Common myeloid progenitor, CD34-positive (primary cell): ENCODE measurements around the gene ITPRIP.

Experiments
- CTCF ChIA-PET: fragments of 350-600 bp; sonication (Branson Sonifier 250); formaldehyde crosslinking; loops from one replicate; lab custom pipeline; 2021; ENCODE audit warnings: antibody characterized with exemption; lab: Charles Lee
- POLR2A ChIA-PET: fragments of 350-600 bp; sonication (Branson Sonifier 250); formaldehyde crosslinking; loops from one replicate; lab custom pipeline; 2021; ENCODE audit warnings: antibody characterized with exemption; lab: Charles Lee
- DNase-seq, 3 donors: peaks; one replicate each; pipeline versions ENCODE4 v3.0.0 to v3.0.0-alpha.2; 2013
- H3K27ac ChIP-seq, 2 experiments: 1 replicate in 1 of 2; 2 replicates in 1 of 2; pipeline ENCODE4 v1.7.0; 2013; ENCODE audit warnings: inconsistent platforms in 2 of 2, low read length in 2 of 2, mild to moderate bottlenecking in 2 of 2, low read depth in 1 of 2, moderate library complexity in 1 of 2; ENCODE audit not compliant: severe bottlenecking in 2 of 2, insufficient read depth in 1 of 2, poor library complexity in 1 of 2
- H3K27me3 ChIP-seq, 5 experiments: replicated peaks in 2 of 5; 1 replicate in 3 of 5; 2 replicates in 2 of 5; pipeline versions ENCODE4 v1.6.1 to v1.7.0; 2013; ENCODE audit warnings: low read length in 4 of 5, mild to moderate bottlenecking in 2 of 5, moderate library complexity in 2 of 5, inconsistent platforms in 1 of 5; ENCODE audit not compliant: insufficient read depth in 5 of 5, control insufficient read depth in 4 of 5
- H3K36me3 ChIP-seq, 4 experiments: 1 replicate in 2 of 4; 2 replicates in 2 of 4; pipeline versions ENCODE4 v1.6.1 to v1.7.0; 2013; ENCODE audit warnings: low read length in 3 of 4, control low read depth in 1 of 4, mild to moderate bottlenecking in 1 of 4; ENCODE audit not compliant: control insufficient read depth in 4 of 4, insufficient read depth in 4 of 4
- H3K4me1 ChIP-seq, 4 experiments: 1 replicate in 3 of 4; 2 replicates in 1 of 4; pipeline versions ENCODE4 v1.6.1 to v1.7.1; 2013; ENCODE audit warnings: low read length in 3 of 4, mild to moderate bottlenecking in 3 of 4, control low read depth in 1 of 4, inconsistent platforms in 1 of 4, moderate library complexity in 1 of 4; ENCODE audit not compliant: control insufficient read depth in 4 of 4, insufficient read depth in 4 of 4; ENCODE audit errors: control extremely low read depth in 1 of 4
- H3K4me3 ChIP-seq, 7 experiments: 1 replicate in 4 of 7; 2 replicates in 3 of 7; pipeline versions ENCODE4 v1.5.1 to v1.7.0; 2013; ENCODE audit warnings: mild to moderate bottlenecking in 7 of 7, low read length in 6 of 7, moderate library complexity in 6 of 7, inconsistent platforms in 2 of 7, low read depth in 2 of 7, control low read depth in 1 of 7; ENCODE audit not compliant: insufficient read depth in 4 of 7, control insufficient read depth in 1 of 7; ENCODE audit errors: extremely low read depth in 1 of 7
- H3K9me3 ChIP-seq, 5 experiments: 1 replicate in 4 of 5; 2 replicates in 1 of 5; pipeline versions ENCODE4 v1.6.1 to v1.7.1; 2013; ENCODE audit warnings: low read length in 4 of 5, mild to moderate bottlenecking in 2 of 5, inconsistent platforms in 1 of 5, low read depth in 1 of 5, moderate library complexity in 1 of 5; ENCODE audit not compliant: control insufficient read depth in 4 of 5, insufficient read depth in 2 of 5; ENCODE audit errors: control extremely low read depth in 1 of 5
- WGBS: methylation state at CpG from one replicate; pipeline ENCODE4 v1.1.5; 2013; ENCODE audit not compliant: insufficient coverage; 5-methylcytosine and 5-hydroxymethylcytosine counted together

Gene ITPRIP

GRCh38 chr10:104267721-104268404 lies 70.4 kb downstream of the ITPRIP start:
- peaks cover 13 to 20% (median 16%) of the 10 kb centered on the region in 4 experiments for H3K4me1 ChIP-seq
- H3K36me3 ChIP-seq = peaks cover 10 to 53% (median 29%) of the 10 kb centered on the region in 4 experiments

GRCh38 chr10:104264783-104265182 lies 73.5 kb downstream of the ITPRIP start:
- DNase-seq = no peak
- POLR2A ChIA-PET = no interaction called here

More at GRCh38 chr10:104267721-104268404, 70.4 kb downstream of the ITPRIP start:
- peak overlapping the region in 6 of 7 experiments; percentile 74 to 95 (median 88) for H3K4me3 ChIP-seq
- 97% methylated on average over 7 of the region's 14 CpGs for WGBS
- H3K27me3 ChIP-seq = no peaks in the 10 kb centered on the region
- ChIA-PET CTCF (interaction anchor here (1.2 to 2.5 kb wide), 3 partner anchors 10 to 18 kb away, joined by 3 to 12 read pairs (median 8); partner anchors contain the start of gene GSTO1), POLR2A (interaction anchor here (0.6 to 2.1 kb wide), 2 partner anchors 10 to 70 kb away, joined by 3 to 10 read pairs; partner anchors contain the start of gene ITPRIP)
- H3K9me3 ChIP-seq = no peaks in the 10 kb centered on the region
- H3K27ac ChIP-seq = peak overlapping the region; percentile 89 to 94
- no peak for DNase-seq

GRCh38 chr10:104262055-104262454 lies 76.2 kb downstream of the ITPRIP start:
- POLR2A ChIA-PET = interaction anchor here (1.0 kb wide), 1 partner anchor 12 kb away, joined by 4 read pairs; no protein-coding TSS in a partner anchor
- Histone ChIP-seq H3K27me3 (no peaks in the 10 kb centered on the region), H3K27ac (no peak overlapping the region), H3K9me3 (no peaks in the 10 kb centered on the region), H3K4me1 (peaks cover 3 to 25% (median 12%) of the 10 kb centered on the region in 4 experiments), H3K36me3 (peaks cover 25 to 86% (median 64%) of the 10 kb centered on the region in 4 experiments), H3K4me3 (no peak overlapping the region)
- WGBS = 100% methylated on average over 5 of the region's 5 CpGs
- CTCF ChIA-PET = interaction anchor here (1.9 to 4.0 kb wide), 2 partner anchors 12 to 28 kb away, joined by 5 to 23 read pairs; no protein-coding TSS in a partner anchor
- no peak for DNase-seq

More at GRCh38 chr10:104264783-104265182, 73.5 kb downstream of the ITPRIP start:
- WGBS = 100% methylated on average over 3 of the region's 5 CpGs
- Histone ChIP-seq H3K27me3 (no peaks in the 10 kb centered on the region), H3K36me3 (peaks cover 24 to 82% (median 53%) of the 10 kb centered on the region in 4 experiments), H3K27ac (no peak overlapping the region), H3K4me1 (peaks cover 13 to 35% (median 25%) of the 10 kb centered on the region in 4 experiments), H3K4me3 (no peak overlapping the region), H3K9me3 (no peaks in the 10 kb centered on the region)
- CTCF ChIA-PET = interaction anchor here (1.6 kb wide), 1 partner anchor 10 kb away, joined by 6 read pairs; no protein-coding TSS in a partner anchor

- Histone ChIP-seq H3K9me3 (no peaks in the 10 kb centered on the region), H3K27me3 (no peaks in the 10 kb centered on the region), H3K36me3 (peaks cover 25 to 75% (median 57%) of the 10 kb centered on the region in 4 experiments), H3K4me1 (peaks cover 7 to 37% (median 20%) of the 10 kb centered on the region in 4 experiments), H3K27ac (peak overlapping the region; percentile 33 to 68), H3K4me3 (peak overlapping the region in 1 of 7 experiments; percentile 10)
- POLR2A ChIA-PET = no interaction called here
- WGBS = no CpG with 5 or more reads among the region's 3 CpGs
- peak in 2 of 3 donors; percentile 67 to 78 for DNase-seq
- CTCF ChIA-PET = interaction anchor here (1.9 to 4.0 kb wide), 3 partner anchors 12 to 29 kb away, joined by 5 to 23 read pairs (median 11); no protein-coding TSS in a partner anchor
Measured at GRCh38 chr10:104260775-104261115, 77.5 kb downstream of the ITPRIP start.

GRCh38 chr10:104259999-104260774 lies 78.1 kb downstream of the ITPRIP start:
- CTCF ChIA-PET = interaction anchor here (1.2 to 4.0 kb wide), 5 partner anchors 11 to 30 kb away, joined by 4 to 23 read pairs (median 5); no protein-coding TSS in a partner anchor
- whole genome bisulfite sequencing = 94% methylated on average over 5 of the region's 6 CpGs
- no peak overlapping the region for H3K4me3 ChIP-seq
- no peak for DNase-seq
- H3K27ac ChIP-seq = peak overlapping the region; percentile 33 to 68
- peaks cover 25 to 69% (median 52%) of the 10 kb centered on the region in 4 experiments for H3K36me3 ChIP-seq
- POLR2A ChIA-PET = no interaction called here
- peaks cover 7 to 38% (median 24%) of the 10 kb centered on the region in 4 experiments for H3K4me1 ChIP-seq
- no peaks in the 10 kb centered on the region for H3K27me3 ChIP-seq
- no peaks in the 10 kb centered on the region for H3K9me3 ChIP-seq
